ENCODE measurements around the gene CD209. TPM values are rescaled to one million over a fixed set of nuclear protein-coding genes. Genes with fewer than 3 reads are reported as not detected.
"Not testable (repeated sequence)": the region's sequence is repeated elsewhere in the genome, so short reads cannot be mapped to it uniquely, and the experiment has no call there.

The CD209 gene, protein sequence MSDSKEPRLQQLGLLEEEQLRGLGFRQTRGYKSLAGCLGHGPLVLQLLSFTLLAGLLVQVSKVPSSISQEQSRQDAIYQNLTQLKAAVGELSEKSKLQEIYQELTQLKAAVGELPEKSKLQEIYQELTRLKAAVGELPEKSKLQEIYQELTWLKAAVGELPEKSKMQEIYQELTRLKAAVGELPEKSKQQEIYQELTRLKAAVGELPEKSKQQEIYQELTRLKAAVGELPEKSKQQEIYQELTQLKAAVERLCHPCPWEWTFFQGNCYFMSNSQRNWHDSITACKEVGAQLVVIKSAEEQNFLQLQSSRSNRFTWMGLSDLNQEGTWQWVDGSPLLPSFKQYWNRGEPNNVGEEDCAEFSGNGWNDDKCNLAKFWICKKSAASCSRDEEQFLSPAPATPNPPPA
- total RNA-seq (2021) (not detected in 2 replicates), Bru-seq, nascent RNA (not detected), BruChase-seq, experiment 1, labeled RNA remaining after a 2-hour chase (not detected), BruChase-seq, experiment 2, labeled RNA remaining after a 6-hour chase (not detected)
- long read RNA-seq: 0 reads

DNA sequence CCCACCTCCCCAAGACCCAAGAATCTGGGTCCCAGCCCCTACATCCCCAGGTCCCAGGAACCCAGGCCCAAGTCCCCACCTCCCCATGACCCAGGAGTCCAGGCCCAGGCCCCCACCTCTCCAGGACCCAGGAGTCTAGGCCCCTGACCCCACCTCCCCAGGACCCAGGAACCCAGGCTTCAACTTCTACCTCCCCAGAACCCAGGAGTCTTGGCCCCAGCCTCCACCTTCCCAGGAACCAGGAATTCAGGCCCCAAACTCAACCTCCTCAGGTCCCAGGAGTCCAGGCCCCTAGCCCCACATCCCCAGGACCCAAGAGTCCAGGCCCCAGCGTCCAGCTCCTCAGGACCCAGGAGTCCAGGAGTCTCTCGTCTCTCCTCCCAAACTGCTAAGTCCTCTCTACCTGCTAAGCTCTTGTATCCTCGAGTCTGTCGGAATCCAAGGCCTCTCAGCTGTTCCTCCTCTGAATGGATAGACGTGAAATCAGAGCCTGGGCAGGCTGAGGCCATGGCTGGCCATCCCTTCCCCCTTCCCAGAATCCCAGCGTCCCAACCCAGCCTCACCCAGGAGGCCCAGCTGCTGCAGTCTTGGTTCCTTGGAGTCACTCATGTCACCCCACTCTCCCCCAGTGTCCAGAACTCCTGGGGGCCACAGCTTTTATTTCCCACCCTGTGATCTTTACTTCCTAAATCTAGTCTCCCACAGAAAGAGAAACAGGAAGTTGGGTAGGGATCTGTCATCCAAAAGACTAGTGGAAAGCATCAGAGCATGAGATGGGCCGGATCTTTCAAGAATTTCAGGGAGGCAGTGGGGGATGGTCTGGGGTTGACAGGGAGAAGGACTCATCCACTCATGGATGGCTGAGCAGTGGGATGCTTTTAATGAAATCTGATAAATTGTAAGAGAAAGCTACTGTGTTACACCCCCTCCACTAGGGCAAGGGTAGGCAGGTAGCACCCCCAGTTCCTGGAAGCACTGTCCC lies at the start of gene CD209:
CD209 (minus strand) TSS at position 632 of the 982 bp plus-strand sequence; CDS start at position 609, 23 bp downstream.
- Histone ChIP-seq H3K4me1 (ENCODE audit: insufficient read depth, low read length, poor library complexity, severe bottlenecking) (no peaks in the 10 kb centered on the region), H3K27ac (ENCODE audit: low read depth, low read length, poor library complexity, severe bottlenecking) (no peak within 1 kb of the TSS), H3K9me3 (ENCODE audit: low read depth, low read length, poor library complexity, severe bottlenecking) (no peaks in the 10 kb centered on the region), H3K4me3 (ENCODE audit: low read depth, low read length, poor library complexity, severe bottlenecking) (no peak within 1 kb of the TSS), H3K36me3 (ENCODE audit: insufficient read depth, low read length, poor library complexity, severe bottlenecking) (no peaks in the 10 kb centered on the region), H3K27me3 (replicated peaks; ENCODE audit: insufficient read depth, low read depth, low read length, poor library complexity) (peaks cover 12% of the 10 kb centered on the region)
- BruUV-seq (replicated peaks): no TSS peak
- no peak for DNase-seq (ENCODE audit: low spot score)
- POLR2A ChIA-PET (ENCODE audit: low non-redundant PET): no interaction called here
- intact Hi-C loops (cut with micrococcal nuclease; ENCODE audit: unreplicated experiment): no loop called here
- CTCF ChIA-PET: no interaction called here
- TF ChIP-seq, protein P1, sequence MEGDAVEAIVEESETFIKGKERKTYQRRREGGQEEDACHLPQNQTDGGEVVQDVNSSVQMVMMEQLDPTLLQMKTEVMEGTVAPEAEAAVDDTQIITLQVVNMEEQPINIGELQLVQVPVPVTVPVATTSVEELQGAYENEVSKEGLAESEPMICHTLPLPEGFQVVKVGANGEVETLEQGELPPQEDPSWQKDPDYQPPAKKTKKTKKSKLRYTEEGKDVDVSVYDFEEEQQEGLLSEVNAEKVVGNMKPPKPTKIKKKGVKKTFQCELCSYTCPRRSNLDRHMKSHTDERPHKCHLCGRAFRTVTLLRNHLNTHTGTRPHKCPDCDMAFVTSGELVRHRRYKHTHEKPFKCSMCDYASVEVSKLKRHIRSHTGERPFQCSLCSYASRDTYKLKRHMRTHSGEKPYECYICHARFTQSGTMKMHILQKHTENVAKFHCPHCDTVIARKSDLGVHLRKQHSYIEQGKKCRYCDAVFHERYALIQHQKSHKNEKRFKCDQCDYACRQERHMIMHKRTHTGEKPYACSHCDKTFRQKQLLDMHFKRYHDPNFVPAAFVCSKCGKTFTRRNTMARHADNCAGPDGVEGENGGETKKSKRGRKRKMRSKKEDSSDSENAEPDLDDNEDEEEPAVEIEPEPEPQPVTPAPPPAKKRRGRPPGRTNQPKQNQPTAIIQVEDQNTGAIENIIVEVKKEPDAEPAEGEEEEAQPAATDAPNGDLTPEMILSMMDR (conservative IDR thresholded peaks at IDR 0.05; ENCODE audit: low read depth, low read length): no peak
- no peak for TF ChIP-seq EZH2 (IDR thresholded peaks at IDR 0.05; ENCODE audit: borderline replicate concordance, low read depth, low read length, poor library complexity, severe bottlenecking)

DNA sequence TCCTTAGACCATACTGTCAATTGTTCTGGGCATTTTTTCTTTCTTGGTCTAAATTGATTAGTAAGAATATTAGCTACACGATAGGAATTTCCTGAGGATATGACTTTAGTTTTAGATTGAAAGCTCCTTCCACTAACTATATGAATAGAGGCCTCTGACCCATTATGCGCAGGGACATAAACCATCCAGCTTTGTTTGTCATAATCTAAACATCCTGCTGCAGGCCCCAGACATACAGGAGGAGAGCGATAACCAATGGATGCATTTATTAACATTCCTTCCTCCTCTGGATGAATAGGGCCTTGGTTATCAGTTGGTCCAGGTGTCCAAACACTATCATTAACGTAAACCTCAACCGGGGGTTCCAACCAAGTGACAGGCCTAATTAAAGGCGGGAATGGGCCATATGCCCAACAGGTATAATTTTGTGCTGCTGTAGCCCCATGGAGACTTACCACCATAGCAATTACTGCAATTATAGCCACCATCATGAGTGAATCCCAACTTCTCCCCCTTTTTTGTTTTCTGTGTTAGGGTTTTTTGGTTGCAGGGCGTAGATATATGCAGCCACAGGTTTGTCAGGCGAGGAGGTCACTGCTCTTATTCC lies 48.3 kb upstream of the CD209 start:
- Histone ChIP-seq H3K9me3 (ENCODE audit: low read depth, low read length, poor library complexity, severe bottlenecking) (no peaks in the 10 kb centered on the region), H3K36me3 (ENCODE audit: insufficient read depth, low read length, poor library complexity, severe bottlenecking) (no peaks in the 10 kb centered on the region), H3K27me3 (replicated peaks; ENCODE audit: insufficient read depth, low read depth, low read length, poor library complexity) (peaks cover 20% of the 10 kb centered on the region), H3K4me1 (ENCODE audit: insufficient read depth, low read length, poor library complexity, severe bottlenecking) (no peaks in the 10 kb centered on the region), H3K4me3 (ENCODE audit: low read depth, low read length, poor library complexity, severe bottlenecking) (no peak overlapping the region), H3K27ac (ENCODE audit: low read depth, low read length, poor library complexity, severe bottlenecking) (no peak overlapping the region)
- intact Hi-C loops (cut with micrococcal nuclease; ENCODE audit: unreplicated experiment): no loop called here
- POLR2A ChIA-PET (ENCODE audit: low non-redundant PET): no interaction called here
- TF ChIP-seq, protein P1 (conservative IDR thresholded peaks at IDR 0.05; ENCODE audit: low read depth, low read length): no peak
- no peak for TF ChIP-seq EZH2 (IDR thresholded peaks at IDR 0.05; ENCODE audit: borderline replicate concordance, low read depth, low read length, poor library complexity, severe bottlenecking)
- no TSS peak for BruUV-seq (replicated peaks)
- no peak for DNase-seq (ENCODE audit: low spot score)
- CTCF ChIA-PET: no interaction called here

DNA sequence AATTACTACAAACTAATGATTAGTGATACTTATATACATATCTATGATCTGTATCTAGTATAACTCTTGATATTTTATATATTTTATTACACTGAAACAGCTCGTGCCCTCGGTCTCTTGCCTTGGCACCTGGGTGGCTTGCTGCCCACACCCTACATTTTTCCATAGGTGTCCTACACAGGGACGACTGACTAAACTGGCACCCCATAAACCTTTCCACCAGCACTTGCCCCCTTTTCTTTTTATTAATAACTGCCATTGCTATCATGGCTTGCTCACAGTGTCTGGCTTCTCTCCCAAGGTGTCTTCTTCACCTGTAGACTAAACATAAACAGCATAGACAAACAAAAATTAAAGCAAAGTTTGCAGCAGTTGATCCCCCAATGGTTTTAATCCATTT lies 46.2 kb upstream of the CD209 start:
- H3K27me3 ChIP-seq (replicated peaks; ENCODE audit: insufficient read depth, low read depth, low read length, poor library complexity): peaks cover 27% of the 10 kb centered on the region
- no peak for DNase-seq (ENCODE audit: low spot score)
- ChIA-PET CTCF (no interaction called here), POLR2A (ENCODE audit: low non-redundant PET) (no interaction called here)
- no TSS peak for BruUV-seq (replicated peaks)
- H3K36me3 ChIP-seq (ENCODE audit: insufficient read depth, low read length, poor library complexity, severe bottlenecking): no peaks in the 10 kb centered on the region
- H3K4me1 ChIP-seq (ENCODE audit: insufficient read depth, low read length, poor library complexity, severe bottlenecking): no peaks in the 10 kb centered on the region
- H3K27ac ChIP-seq (ENCODE audit: low read depth, low read length, poor library complexity, severe bottlenecking): no peak overlapping the region
- no peaks in the 10 kb centered on the region for H3K9me3 ChIP-seq (ENCODE audit: low read depth, low read length, poor library complexity, severe bottlenecking)
- H3K4me3 ChIP-seq (ENCODE audit: low read depth, low read length, poor library complexity, severe bottlenecking): no peak overlapping the region
- intact Hi-C loops (cut with micrococcal nuclease; ENCODE audit: unreplicated experiment): no loop called here
- TF ChIP-seq, protein P1 (conservative IDR thresholded peaks at IDR 0.05; ENCODE audit: low read depth, low read length): no peak
- no peak for TF ChIP-seq EZH2 (IDR thresholded peaks at IDR 0.05; ENCODE audit: borderline replicate concordance, low read depth, low read length, poor library complexity, severe bottlenecking)

DNA sequence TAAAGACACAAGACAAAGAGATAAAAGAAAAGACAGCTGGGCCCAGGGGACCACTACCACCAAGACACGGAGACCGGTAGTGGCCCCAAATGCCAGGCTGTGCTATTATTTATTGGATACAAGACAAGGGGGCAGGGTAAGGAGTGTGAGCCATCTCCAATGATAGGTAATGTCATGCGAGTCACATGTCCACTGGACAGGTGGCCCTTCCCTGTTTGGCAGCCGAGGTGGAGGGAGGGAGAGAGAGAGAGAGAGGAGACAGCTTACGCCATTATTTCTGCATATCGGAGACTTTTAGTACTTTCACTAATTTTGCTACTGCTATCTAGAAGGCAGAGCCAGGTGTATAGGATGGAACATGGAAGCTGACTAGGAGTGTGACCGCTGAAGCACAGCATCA lies 45.4 kb upstream of the CD209 start:
- H3K9me3 ChIP-seq (ENCODE audit: low read depth, low read length, poor library complexity, severe bottlenecking); H3K4me1 ChIP-seq (ENCODE audit: insufficient read depth, low read length, poor library complexity, severe bottlenecking); DNase-seq (ENCODE audit: low spot score); H3K36me3 ChIP-seq (ENCODE audit: insufficient read depth, low read length, poor library complexity, severe bottlenecking); BruUV-seq (replicated peaks); POLR2A ChIA-PET (ENCODE audit: low non-redundant PET); H3K27ac ChIP-seq (ENCODE audit: low read depth, low read length, poor library complexity, severe bottlenecking); H3K4me3 ChIP-seq (ENCODE audit: low read depth, low read length, poor library complexity, severe bottlenecking); CTCF ChIA-PET; intact Hi-C loops (cut with micrococcal nuclease; ENCODE audit: unreplicated experiment): not testable (repeated sequence)
- peaks cover 28% of the 10 kb centered on the region for H3K27me3 ChIP-seq (replicated peaks; ENCODE audit: insufficient read depth, low read depth, low read length, poor library complexity)

All from A673 (cell line).